ENCODE data around the gene RPS14.

Gene RPS14

DNA sequence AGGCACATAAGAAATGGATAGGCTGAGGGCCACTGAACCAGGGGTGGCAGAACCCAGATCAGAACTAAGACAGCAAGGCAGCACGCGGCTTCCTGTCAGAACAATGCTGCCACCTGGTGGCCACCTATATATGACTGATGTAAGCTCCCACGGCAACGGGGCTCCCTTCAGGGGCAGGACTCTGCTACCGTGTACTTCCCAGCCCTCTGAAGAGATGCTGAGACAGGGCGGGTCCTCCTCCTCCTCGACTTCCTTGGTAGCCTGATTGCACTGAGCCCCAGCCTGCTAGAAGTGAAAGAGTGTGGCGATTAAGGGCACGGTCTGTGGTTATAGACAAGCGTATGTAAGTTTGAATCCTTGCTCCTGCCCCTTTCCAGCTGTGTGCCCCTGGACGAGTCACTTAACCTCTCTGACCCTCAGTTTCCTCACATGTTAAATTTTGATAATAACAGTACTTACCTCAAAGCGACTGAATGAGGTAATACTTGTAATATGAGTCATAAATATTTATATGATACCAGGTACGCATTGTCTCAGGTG, 13.3 kb downstream of the RPS14 start:
- no CpG with 5 or more reads among the region's 13 CpGs for WGBS (ENCODE audit: extremely low coverage, insufficient coverage, low lambda C conversion rate)
- no peak overlapping the region for H3K4ac ChIP-seq (ENCODE audit: low read depth, low read length)

DNA sequence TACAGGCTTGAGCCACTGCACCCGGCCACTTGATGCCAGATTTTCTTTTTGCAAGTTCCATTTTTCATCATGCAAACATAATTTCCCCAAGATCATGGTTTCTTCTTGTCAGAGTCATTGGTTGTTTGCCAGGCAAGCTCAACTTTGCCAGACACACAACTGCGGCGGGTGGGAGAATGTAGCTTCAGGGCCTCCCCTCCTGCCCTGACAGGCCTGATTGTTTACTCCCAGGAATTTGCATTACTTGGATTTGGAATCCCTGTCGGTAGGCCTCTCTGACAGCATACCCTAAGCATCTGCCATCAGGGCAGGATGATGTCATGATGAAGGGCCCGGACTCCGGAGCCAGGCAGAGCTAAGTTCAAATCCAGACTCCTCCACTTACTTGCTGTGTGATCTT, 15.1 kb downstream of the RPS14 start:
- Histone ChIP-seq H3K56ac (ENCODE audit: low read length) (no peak overlapping the region), H4K8ac (ENCODE audit: low read depth, low read length) (no peak overlapping the region), H3K4ac (ENCODE audit: low read depth, low read length) (no peak overlapping the region), H4K5ac (ENCODE audit: low read length) (no peak overlapping the region), H3K79me1 (ENCODE audit: low read length) (no peaks in the 10 kb centered on the region), H3K27me3 (ENCODE audit: insufficient read depth, low read length, poor library complexity) (no peaks in the 10 kb centered on the region), H3K23ac (ENCODE audit: low read length) (no peak overlapping the region), H3K36me3 (ENCODE audit: control insufficient read depth, insufficient read depth, low read length) (no peaks in the 10 kb centered on the region), H2BK15ac (replicated peaks; ENCODE audit: low read depth) (no peak overlapping the region), H3K9ac (ENCODE audit: low read length) (no peak overlapping the region), H3K4me3 (ENCODE audit: low read length) (no peak overlapping the region), H2AK5ac (ENCODE audit: low read length) (no peak overlapping the region), H2BK5ac (ENCODE audit: low read length) (no peak overlapping the region), H3K79me2 (ENCODE audit: control insufficient read depth, insufficient read depth, low read length) (no peaks in the 10 kb centered on the region), H3K4me2 (ENCODE audit: low read length) (no peak overlapping the region), H3K18ac (ENCODE audit: low read length) (no peak overlapping the region), H3K27ac (ENCODE audit: low read depth, low read length) (no peak overlapping the region), H3K4me1 (ENCODE audit: control insufficient read depth, low read depth, low read length) (no peaks in the 10 kb centered on the region), H2BK120ac (ENCODE audit: low read depth, low read length) (no peak overlapping the region)
- no CpG with 5 or more reads among the region's 6 CpGs for WGBS (ENCODE audit: extremely low coverage, insufficient coverage, low lambda C conversion rate)
- DNase-seq: peak; percentile 87

More for the DNA sequence above, 13.3 kb downstream of the RPS14 start:
- Histone ChIP-seq H2BK120ac (ENCODE audit: low read depth, low read length) (no peak overlapping the region), H3K27me3 (ENCODE audit: insufficient read depth, low read length, poor library complexity) (no peaks in the 10 kb centered on the region), H3K56ac (ENCODE audit: low read length) (no peak overlapping the region), H3K4me2 (ENCODE audit: low read length) (no peak overlapping the region), H2BK5ac (ENCODE audit: low read length) (no peak overlapping the region), H3K36me3 (ENCODE audit: control insufficient read depth, insufficient read depth, low read length) (no peaks in the 10 kb centered on the region), H3K18ac (ENCODE audit: low read length) (no peak overlapping the region), H2BK15ac (replicated peaks; ENCODE audit: low read depth) (no peak overlapping the region), H3K23ac (ENCODE audit: low read length) (no peak overlapping the region), H3K4me3 (ENCODE audit: low read length) (no peak overlapping the region), H2AK5ac (ENCODE audit: low read length) (no peak overlapping the region), H3K79me1 (ENCODE audit: low read length) (no peaks in the 10 kb centered on the region), H3K9ac (ENCODE audit: low read length) (no peak overlapping the region), H4K8ac (ENCODE audit: low read depth, low read length) (no peak overlapping the region), H3K4me1 (ENCODE audit: control insufficient read depth, low read depth, low read length) (no peaks in the 10 kb centered on the region), H4K5ac (ENCODE audit: low read length) (no peak overlapping the region), H3K79me2 (ENCODE audit: control insufficient read depth, insufficient read depth, low read length) (no peaks in the 10 kb centered on the region), H3K27ac (ENCODE audit: low read depth, low read length) (no peak overlapping the region)
- peak; percentile 92 for DNase-seq

DNA sequence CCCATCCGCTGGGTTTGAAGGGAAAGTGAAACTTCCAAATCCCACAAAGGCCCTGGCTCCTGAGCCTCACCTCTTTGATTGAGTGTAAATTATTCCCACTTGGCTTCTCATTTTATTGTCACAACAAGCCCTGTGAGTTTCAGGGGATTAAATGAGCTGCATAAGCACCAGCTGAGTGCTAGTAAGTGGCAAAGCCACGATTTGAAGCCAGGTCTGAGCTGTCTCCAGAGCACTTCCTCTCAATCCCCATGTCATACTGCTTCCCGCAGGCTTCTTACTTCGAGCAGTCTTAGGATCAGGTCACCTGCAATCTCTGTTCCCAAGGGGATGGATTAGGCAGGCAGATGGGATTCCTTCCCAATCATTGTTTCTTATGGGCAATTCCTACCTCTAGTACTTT, 18.0 kb downstream of the RPS14 start:
- Histone ChIP-seq H4K5ac (ENCODE audit: low read length) (no peak overlapping the region), H3K4me3 (ENCODE audit: low read length) (no peak overlapping the region), H3K79me1 (ENCODE audit: low read length) (no peaks in the 10 kb centered on the region), H3K9ac (ENCODE audit: low read length) (no peak overlapping the region), H3K79me2 (ENCODE audit: control insufficient read depth, insufficient read depth, low read length) (no peaks in the 10 kb centered on the region), H4K8ac (ENCODE audit: low read depth, low read length) (no peak overlapping the region), H3K4me2 (ENCODE audit: low read length) (no peak overlapping the region), H3K36me3 (ENCODE audit: control insufficient read depth, insufficient read depth, low read length) (no peaks in the 10 kb centered on the region), H3K4me1 (ENCODE audit: control insufficient read depth, low read depth, low read length) (no peaks in the 10 kb centered on the region), H3K23ac (ENCODE audit: low read length) (no peak overlapping the region), H3K56ac (ENCODE audit: low read length) (no peak overlapping the region), H3K18ac (ENCODE audit: low read length) (no peak overlapping the region), H2BK15ac (replicated peaks; ENCODE audit: low read depth) (no peak overlapping the region), H3K4ac (ENCODE audit: low read depth, low read length) (no peak overlapping the region), H3K27me3 (ENCODE audit: insufficient read depth, low read length, poor library complexity) (no peaks in the 10 kb centered on the region), H2BK5ac (ENCODE audit: low read length) (no peak overlapping the region), H2AK5ac (ENCODE audit: low read length) (no peak overlapping the region), H2BK120ac (ENCODE audit: low read depth, low read length) (no peak overlapping the region), H3K27ac (ENCODE audit: low read depth, low read length) (no peak overlapping the region)
- no peak for DNase-seq
- WGBS (ENCODE audit: extremely low coverage, insufficient coverage, low lambda C conversion rate): no CpG with 5 or more reads among the region's 4 CpGs

DNA sequence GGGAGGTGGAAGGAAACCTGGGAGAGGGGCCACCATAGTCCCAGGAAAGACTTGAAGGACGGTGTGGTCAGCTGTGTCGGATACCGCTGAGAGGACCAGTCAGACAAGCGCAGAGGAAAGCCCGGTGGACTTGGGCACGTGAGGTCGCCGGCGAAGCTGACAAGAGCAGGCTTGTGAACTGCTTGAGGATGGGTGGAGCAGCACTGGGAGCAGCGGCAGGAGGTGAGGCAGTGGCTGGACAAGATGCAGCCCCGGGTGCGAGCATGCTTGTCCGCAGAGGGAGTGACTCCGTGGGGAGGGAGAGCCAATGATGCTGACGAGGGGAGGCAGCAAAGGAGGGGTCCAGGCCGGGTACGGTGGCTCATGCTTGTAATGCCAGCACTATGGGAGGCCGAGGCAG, 18.5 kb downstream of the RPS14 start:
- no peak overlapping the region for H3K23ac ChIP-seq (ENCODE audit: low read length)

DNA sequence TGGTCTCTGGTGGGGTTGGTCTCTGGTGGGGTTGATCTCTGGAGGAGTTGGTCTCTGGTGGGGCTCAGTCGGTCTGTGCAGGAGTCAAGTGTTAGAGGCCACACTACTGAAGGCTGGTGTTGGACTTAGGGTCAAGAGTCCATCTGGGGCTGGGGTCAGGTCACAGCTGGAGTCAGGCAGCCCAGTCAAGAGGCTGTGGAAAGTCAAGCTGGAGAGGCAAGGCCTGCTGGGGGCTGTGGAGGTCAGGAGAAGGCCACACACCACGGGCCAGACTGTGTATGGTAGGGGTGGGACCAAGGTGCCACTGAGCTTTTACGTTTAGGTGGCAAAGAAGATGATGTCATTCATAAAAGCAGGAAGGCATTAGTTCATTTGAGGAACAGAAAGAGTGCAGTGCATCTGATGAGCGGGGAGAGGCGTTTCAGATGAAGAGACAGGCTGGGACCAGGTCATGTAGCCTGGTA, 20.1 kb downstream of the RPS14 start:
- Histone ChIP-seq H3K4me3 (ENCODE audit: low read length) (no peak overlapping the region), H3K9ac (ENCODE audit: low read length) (no peak overlapping the region), H3K27me3 (ENCODE audit: insufficient read depth, low read length, poor library complexity) (no peaks in the 10 kb centered on the region), H2BK5ac (ENCODE audit: low read length) (no peak overlapping the region), H3K4me1 (ENCODE audit: control insufficient read depth, low read depth, low read length) (no peaks in the 10 kb centered on the region), H4K8ac (ENCODE audit: low read depth, low read length) (no peak overlapping the region), H4K5ac (ENCODE audit: low read length) (no peak overlapping the region), H3K56ac (ENCODE audit: low read length) (no peak overlapping the region), H2BK120ac (ENCODE audit: low read depth, low read length) (no peak overlapping the region), H3K23ac (ENCODE audit: low read length) (no peak overlapping the region), H3K27ac (ENCODE audit: low read depth, low read length) (no peak overlapping the region), H3K18ac (ENCODE audit: low read length) (no peak overlapping the region), H2BK15ac (replicated peaks; ENCODE audit: low read depth) (no peak overlapping the region), H3K4me2 (ENCODE audit: low read length) (no peak overlapping the region), H3K4ac (ENCODE audit: low read depth, low read length) (no peak overlapping the region), H3K36me3 (ENCODE audit: control insufficient read depth, insufficient read depth, low read length) (no peaks in the 10 kb centered on the region), H2AK5ac (ENCODE audit: low read length) (no peak overlapping the region), H3K79me1 (ENCODE audit: low read length) (no peaks in the 10 kb centered on the region), H3K79me2 (ENCODE audit: control insufficient read depth, insufficient read depth, low read length) (no peaks in the 10 kb centered on the region)
- no peak for DNase-seq
- no CpG with 5 or more reads among the region's 5 CpGs for WGBS (ENCODE audit: extremely low coverage, insufficient coverage, low lambda C conversion rate)

More for the DNA sequence above, 18.5 kb downstream of the RPS14 start:
- Histone ChIP-seq H3K27me3 (ENCODE audit: insufficient read depth, low read length, poor library complexity) (no peaks in the 10 kb centered on the region), H2BK120ac (ENCODE audit: low read depth, low read length) (no peak overlapping the region), H3K27ac (ENCODE audit: low read depth, low read length) (no peak overlapping the region), H3K4me3 (ENCODE audit: low read length) (no peak overlapping the region), H4K5ac (ENCODE audit: low read length) (no peak overlapping the region), H2BK5ac (ENCODE audit: low read length) (no peak overlapping the region), H3K4me2 (ENCODE audit: low read length) (no peak overlapping the region), H3K9ac (ENCODE audit: low read length) (no peak overlapping the region), H3K79me2 (ENCODE audit: control insufficient read depth, insufficient read depth, low read length) (no peaks in the 10 kb centered on the region), H3K18ac (ENCODE audit: low read length) (no peak overlapping the region), H3K36me3 (ENCODE audit: control insufficient read depth, insufficient read depth, low read length) (no peaks in the 10 kb centered on the region), H2BK15ac (replicated peaks; ENCODE audit: low read depth) (no peak overlapping the region), H3K4me1 (ENCODE audit: control insufficient read depth, low read depth, low read length) (no peaks in the 10 kb centered on the region), H2AK5ac (ENCODE audit: low read length) (no peak overlapping the region), H4K8ac (ENCODE audit: low read depth, low read length) (no peak overlapping the region), H3K79me1 (ENCODE audit: low read length) (no peaks in the 10 kb centered on the region), H3K56ac (ENCODE audit: low read length) (no peak overlapping the region), H3K4ac (ENCODE audit: low read depth, low read length) (no peak overlapping the region)
- WGBS (ENCODE audit: extremely low coverage, insufficient coverage, low lambda C conversion rate): no CpG with 5 or more reads among the region's 18 CpGs
- DNase-seq: no peak

DNA sequence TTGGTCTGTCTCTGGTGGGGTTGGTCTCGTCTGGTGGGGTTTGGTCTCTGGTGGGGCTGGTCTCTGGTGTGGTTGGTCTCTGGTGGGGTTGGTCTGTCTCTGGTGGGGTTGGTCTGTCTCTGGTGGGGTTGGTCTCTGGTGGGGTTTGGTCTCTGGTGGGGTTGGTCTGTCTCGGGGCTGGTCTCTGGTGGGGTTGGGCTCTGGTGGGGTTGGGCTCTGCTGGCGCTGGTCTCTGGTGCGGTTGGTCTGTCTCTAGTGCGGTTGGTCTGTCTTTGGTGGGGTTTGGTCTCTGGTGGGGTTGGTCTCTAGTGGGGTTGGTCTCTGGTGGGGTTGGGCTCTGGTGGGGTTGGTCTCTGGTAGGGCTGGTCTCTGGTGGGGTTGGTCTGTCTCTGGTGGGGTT, 20.6 kb downstream of the RPS14 start:
- no peak overlapping the region for H3K27ac ChIP-seq (ENCODE audit: low read depth, low read length)
- no peaks in the 10 kb centered on the region for H3K79me2 ChIP-seq (ENCODE audit: control insufficient read depth, insufficient read depth, low read length)
- no peak overlapping the region for H2BK120ac ChIP-seq (ENCODE audit: low read depth, low read length)

More for the DNA sequence above, 20.6 kb downstream of the RPS14 start:
- Histone ChIP-seq H2AK5ac (ENCODE audit: low read length) (no peak overlapping the region), H2BK15ac (replicated peaks; ENCODE audit: low read depth) (no peak overlapping the region), H3K27me3 (ENCODE audit: insufficient read depth, low read length, poor library complexity) (no peaks in the 10 kb centered on the region), H2BK5ac (ENCODE audit: low read length) (no peak overlapping the region), H4K8ac (ENCODE audit: low read depth, low read length) (no peak overlapping the region), H4K5ac (ENCODE audit: low read length) (no peak overlapping the region), H3K4me3 (ENCODE audit: low read length) (no peak overlapping the region), H3K18ac (ENCODE audit: low read length) (no peak overlapping the region), H3K4ac (ENCODE audit: low read depth, low read length) (no peak overlapping the region), H3K9ac (ENCODE audit: low read length) (no peak overlapping the region), H3K56ac (ENCODE audit: low read length) (no peak overlapping the region), H3K36me3 (ENCODE audit: control insufficient read depth, insufficient read depth, low read length) (no peaks in the 10 kb centered on the region), H3K23ac (ENCODE audit: low read length) (no peak overlapping the region), H3K79me1 (ENCODE audit: low read length) (no peaks in the 10 kb centered on the region), H3K4me1 (ENCODE audit: control insufficient read depth, low read depth, low read length) (no peaks in the 10 kb centered on the region), H3K4me2 (ENCODE audit: low read length) (no peak overlapping the region)
- DNase-seq: no peak
- no CpG with 5 or more reads among the region's 5 CpGs for WGBS (ENCODE audit: extremely low coverage, insufficient coverage, low lambda C conversion rate)
